ENCODE measurements around the gene POLD4.

GRCh38 chr11:67349457-67349856, 3.9 kb downstream of the POLD4 start:
- TF ChIP-seq POLR2A (IDR thresholded peaks at IDR 0.05; ENCODE audit: borderline replicate concordance, extremely low read depth, insufficient read depth, insufficient read length) (no peak), CBX3 (IDR thresholded peaks at IDR 0.05; ENCODE audit: low read depth) (no peak), EZH2 (IDR thresholded peaks at IDR 0.05) (no peak), EGR1 (IDR thresholded peaks at IDR 0.05; ENCODE audit: low read depth) (no peak), ELF1 (IDR thresholded peaks at IDR 0.05; ENCODE audit: borderline replicate concordance, low read depth) (no peak), ZNF274 (IDR thresholded peaks at IDR 0.05; ENCODE audit: low read depth, low read length) (no peak)
- TF ChIP-seq, protein P1, sequence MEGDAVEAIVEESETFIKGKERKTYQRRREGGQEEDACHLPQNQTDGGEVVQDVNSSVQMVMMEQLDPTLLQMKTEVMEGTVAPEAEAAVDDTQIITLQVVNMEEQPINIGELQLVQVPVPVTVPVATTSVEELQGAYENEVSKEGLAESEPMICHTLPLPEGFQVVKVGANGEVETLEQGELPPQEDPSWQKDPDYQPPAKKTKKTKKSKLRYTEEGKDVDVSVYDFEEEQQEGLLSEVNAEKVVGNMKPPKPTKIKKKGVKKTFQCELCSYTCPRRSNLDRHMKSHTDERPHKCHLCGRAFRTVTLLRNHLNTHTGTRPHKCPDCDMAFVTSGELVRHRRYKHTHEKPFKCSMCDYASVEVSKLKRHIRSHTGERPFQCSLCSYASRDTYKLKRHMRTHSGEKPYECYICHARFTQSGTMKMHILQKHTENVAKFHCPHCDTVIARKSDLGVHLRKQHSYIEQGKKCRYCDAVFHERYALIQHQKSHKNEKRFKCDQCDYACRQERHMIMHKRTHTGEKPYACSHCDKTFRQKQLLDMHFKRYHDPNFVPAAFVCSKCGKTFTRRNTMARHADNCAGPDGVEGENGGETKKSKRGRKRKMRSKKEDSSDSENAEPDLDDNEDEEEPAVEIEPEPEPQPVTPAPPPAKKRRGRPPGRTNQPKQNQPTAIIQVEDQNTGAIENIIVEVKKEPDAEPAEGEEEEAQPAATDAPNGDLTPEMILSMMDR (IDR thresholded peaks at IDR 0.05 in 2 of 3, conservative IDR thresholded peaks at IDR 0.05 in 1 of 3; ENCODE audit: borderline replicate concordance in 1 of 3, insufficient read depth in 1 of 3, low read depth in 2 of 3, low read length in 2 of 3) = no peak
- TF ChIP-seq, protein P2, sequence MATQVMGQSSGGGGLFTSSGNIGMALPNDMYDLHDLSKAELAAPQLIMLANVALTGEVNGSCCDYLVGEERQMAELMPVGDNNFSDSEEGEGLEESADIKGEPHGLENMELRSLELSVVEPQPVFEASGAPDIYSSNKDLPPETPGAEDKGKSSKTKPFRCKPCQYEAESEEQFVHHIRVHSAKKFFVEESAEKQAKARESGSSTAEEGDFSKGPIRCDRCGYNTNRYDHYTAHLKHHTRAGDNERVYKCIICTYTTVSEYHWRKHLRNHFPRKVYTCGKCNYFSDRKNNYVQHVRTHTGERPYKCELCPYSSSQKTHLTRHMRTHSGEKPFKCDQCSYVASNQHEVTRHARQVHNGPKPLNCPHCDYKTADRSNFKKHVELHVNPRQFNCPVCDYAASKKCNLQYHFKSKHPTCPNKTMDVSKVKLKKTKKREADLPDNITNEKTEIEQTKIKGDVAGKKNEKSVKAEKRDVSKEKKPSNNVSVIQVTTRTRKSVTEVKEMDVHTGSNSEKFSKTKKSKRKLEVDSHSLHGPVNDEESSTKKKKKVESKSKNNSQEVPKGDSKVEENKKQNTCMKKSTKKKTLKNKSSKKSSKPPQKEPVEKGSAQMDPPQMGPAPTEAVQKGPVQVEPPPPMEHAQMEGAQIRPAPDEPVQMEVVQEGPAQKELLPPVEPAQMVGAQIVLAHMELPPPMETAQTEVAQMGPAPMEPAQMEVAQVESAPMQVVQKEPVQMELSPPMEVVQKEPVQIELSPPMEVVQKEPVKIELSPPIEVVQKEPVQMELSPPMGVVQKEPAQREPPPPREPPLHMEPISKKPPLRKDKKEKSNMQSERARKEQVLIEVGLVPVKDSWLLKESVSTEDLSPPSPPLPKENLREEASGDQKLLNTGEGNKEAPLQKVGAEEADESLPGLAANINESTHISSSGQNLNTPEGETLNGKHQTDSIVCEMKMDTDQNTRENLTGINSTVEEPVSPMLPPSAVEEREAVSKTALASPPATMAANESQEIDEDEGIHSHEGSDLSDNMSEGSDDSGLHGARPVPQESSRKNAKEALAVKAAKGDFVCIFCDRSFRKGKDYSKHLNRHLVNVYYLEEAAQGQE (IDR thresholded peaks at IDR 0.05; ENCODE audit: low read depth) = no peak
